HEK293 (cell line): Measurements from ENCODE around the gene SIGMAR1.

ENCODE experiments used
- GLI2 ChIP-seq: fragments of 450-650 bp; formaldehyde crosslinking; IDR thresholded peaks from 2 replicates; pipeline ENCODE4; 2017; ENCODE audit warnings: missing biosample characterization, missing genetic modification characterization, low read depth, borderline replicate concordance
- HOXD13 ChIP-seq: sonication (generic); formaldehyde crosslinking; IDR thresholded peaks from 2 replicates; pipeline ENCODE4 v1.8.0; 2022; ENCODE audit warnings: missing genetic modification reagents, borderline replicate concordance
- KLF16 ChIP-seq: fragments of 450-650 bp; formaldehyde crosslinking; IDR thresholded peaks from 2 replicates; pipeline ENCODE4 v1.5.1; 2017; ENCODE audit warnings: missing biosample characterization, missing genetic modification characterization
- REST ChIP-seq: fragments of 450-650 bp; formaldehyde crosslinking; IDR thresholded peaks from 2 replicates; pipeline ENCODE4 v1.5.1; 2016; ENCODE audit warnings: missing biosample characterization, missing genetic modification characterization
- WT1 ChIP-seq: fragments of 450-650 bp; formaldehyde crosslinking; IDR thresholded peaks from 2 replicates; pipeline ENCODE4 v1.5.1; 2016; ENCODE audit warnings: missing biosample characterization, missing genetic modification characterization
- YY1 ChIP-seq: fragments of 450-650 bp; formaldehyde crosslinking; IDR thresholded peaks from 2 replicates; pipeline ENCODE4 v1.5.1; 2018; ENCODE audit warnings: missing biosample characterization, missing genetic modification characterization
- ZBTB11 ChIP-seq: fragments of 450-650 bp; formaldehyde crosslinking; conservative IDR thresholded peaks from 2 replicates; pipeline ENCODE4 v1.5.1; 2016; ENCODE audit warnings: low read depth, missing biosample characterization, missing genetic modification characterization
- ZBTB48 ChIP-seq: fragments of 450-650 bp; formaldehyde crosslinking; IDR thresholded peaks from 2 replicates; pipeline ENCODE4 v1.5.1; 2016; ENCODE audit warnings: missing biosample characterization, missing genetic modification characterization
- ZBTB7A ChIP-seq: fragments of 450-650 bp; formaldehyde crosslinking; IDR thresholded peaks from 2 replicates; pipeline ENCODE4 v1.5.1; 2016; ENCODE audit warnings: low read depth, missing biosample characterization, missing genetic modification characterization
- ZFP41 ChIP-seq: fragments of 450-650 bp; formaldehyde crosslinking; IDR thresholded peaks from 2 replicates; pipeline ENCODE4 v1.5.1; 2016; ENCODE audit warnings: missing biosample characterization, missing genetic modification characterization, borderline replicate concordance
- ZNF138 ChIP-seq: fragments of 450-650 bp; formaldehyde crosslinking; IDR thresholded peaks from 2 replicates; pipeline ENCODE4 v1.5.1; 2016; ENCODE audit warnings: missing biosample characterization, missing genetic modification characterization, borderline replicate concordance
- ZNF26 ChIP-seq: fragments of 450-650 bp; formaldehyde crosslinking; IDR thresholded peaks from 2 replicates; pipeline ENCODE4 v1.5.1; 2016; ENCODE audit warnings: missing biosample characterization, missing genetic modification characterization
- ZNF274 ChIP-seq, 2 experiments: fragments of 200-500 bp in 1 of 2; fragments of 450-650 bp in 1 of 2; sonication (Bioruptor generic) in 1 of 2; formaldehyde crosslinking in 1 of 2; IDR thresholded peaks; 2 replicates each; pipeline versions ENCODE4 v1.5.1 to v1.6.1; 2014 to 2016; ENCODE audit warnings: borderline replicate concordance in 1 of 2, inconsistent platforms in 1 of 2, low read length in 1 of 2, missing biosample characterization in 1 of 2, missing genetic modification characterization in 1 of 2
- ZNF350 ChIP-seq: fragments of 450-650 bp; formaldehyde crosslinking; IDR thresholded peaks from 2 replicates; pipeline ENCODE4 v1.5.0; 2017; ENCODE audit warnings: missing biosample characterization, mild to moderate bottlenecking, missing genetic modification characterization
- ZNF426 ChIP-seq: fragments of 450-650 bp; formaldehyde crosslinking; IDR thresholded peaks from 2 replicates; pipeline ENCODE4 v1.5.1; 2017; ENCODE audit warnings: missing biosample characterization, missing genetic modification characterization, mild to moderate bottlenecking, inconsistent platforms, moderate library complexity
- ZNF529 ChIP-seq: fragments of 450-650 bp; formaldehyde crosslinking; IDR thresholded peaks from 2 replicates; pipeline ENCODE4 v1.5.1; 2017; ENCODE audit warnings: missing genetic modification characterization, missing biosample characterization; ENCODE audit not compliant: insufficient replicate concordance
- ZNF544 ChIP-seq: fragments of 450-650 bp; formaldehyde crosslinking; IDR thresholded peaks from 2 replicates; pipeline ENCODE4 v1.5.0; 2017; ENCODE audit warnings: missing biosample characterization, missing genetic modification characterization
- ZNF600 ChIP-seq: fragments of 450-650 bp; formaldehyde crosslinking; IDR thresholded peaks from 2 replicates; pipeline ENCODE4 v1.5.1; 2016; ENCODE audit warnings: missing biosample characterization, missing genetic modification characterization
- ZNF624 ChIP-seq: fragments of 450-650 bp; formaldehyde crosslinking; IDR thresholded peaks from 2 replicates; pipeline ENCODE4 v1.5.1; 2017; ENCODE audit warnings: missing biosample characterization, missing genetic modification characterization
- ZNF639 ChIP-seq: fragments of 450-650 bp; formaldehyde crosslinking; IDR thresholded peaks from 2 replicates; pipeline ENCODE4 v1.5.1; 2016; ENCODE audit warnings: missing biosample characterization, missing genetic modification characterization
- ZNF670 ChIP-seq: fragments of 450-650 bp; formaldehyde crosslinking; IDR thresholded peaks from 2 replicates; pipeline ENCODE4 v1.5.1; 2016; ENCODE audit warnings: missing biosample characterization, missing genetic modification characterization, low read depth
- ZNF677 ChIP-seq: fragments of 450-650 bp; IDR thresholded peaks from 2 replicates; pipeline ENCODE4 v1.5.0; 2018; ENCODE audit warnings: missing biosample characterization, mild to moderate bottlenecking, missing genetic modification characterization, moderate library complexity
- ZNF768 ChIP-seq: fragments of 450-650 bp; formaldehyde crosslinking; IDR thresholded peaks from 2 replicates; pipeline ENCODE4 v1.5.1; 2018; ENCODE audit warnings: missing biosample characterization, mild to moderate bottlenecking, missing genetic modification characterization
- ZNF777 ChIP-seq: fragments of 450-650 bp; formaldehyde crosslinking; IDR thresholded peaks from 2 replicates; pipeline ENCODE4 v1.5.1; 2017; ENCODE audit warnings: missing biosample characterization, missing genetic modification characterization, borderline replicate concordance
- ZSCAN4 ChIP-seq: fragments of 450-650 bp; formaldehyde crosslinking; IDR thresholded peaks from 2 replicates; pipeline ENCODE4 v1.5.1; 2017; ENCODE audit warnings: missing biosample characterization, missing genetic modification characterization
- ZSCAN5A ChIP-seq: fragments of 450-650 bp; formaldehyde crosslinking; IDR thresholded peaks from 2 replicates; pipeline ENCODE4 v1.5.1; 2016; ENCODE audit warnings: missing biosample characterization, missing genetic modification characterization

Gene SIGMAR1

GRCh38 chr9:34637356-34638137, at the start of gene SIGMAR1 (continued):
- TF ChIP-seq ZBTB11 (tag by site-specific recombination) (no peak; the same call in 1 of the 2 replicates), HOXD13 (CRISPR knock-in tag) (peak; percentile 77; the same call in 1 of the 2 replicates), ZNF350 (tag by site-specific recombination) (no peak), ZNF677 (no peak; the same call in 1 of the 2 replicates), ZNF544 (tag by site-specific recombination) (no peak), REST (tag by site-specific recombination) (no peak), ZSCAN4 (tag by site-specific recombination) (no peak), ZNF529 (tag by site-specific recombination) (no peak), ZNF274 (IDR thresholded peaks at IDR 0.05; ENCODE audit: low read length) (no peak), ZNF274 (tag by site-specific recombination; IDR thresholded peaks at IDR 0.05; ENCODE audit: borderline replicate concordance) (no peak), ZNF26 (tag by site-specific recombination) (no peak), YY1 (tag by site-specific recombination) (no peak), ZBTB7A (tag by site-specific recombination) (0 out of 2 replicates have a peak, but pooled peaks have one; percentile 61), ZNF138 (tag by site-specific recombination) (no peak), ZSCAN5A (tag by site-specific recombination) (no peak), ZNF600 (peak; percentile 40; the same call in 1 of the 2 replicates), ZNF768 (no peak), ZNF624 (no peak), GLI2 (no peak), ZNF670 (tag by site-specific recombination) (no peak), KLF16 (no peak; the same call in 1 of the 2 replicates), ZFP41 (no peak), ZNF777 (no peak), WT1 (no peak), ZNF639 (tag by site-specific recombination) (no peak), ZBTB48 (tag by site-specific recombination) (no peak), ZNF426 (no peak)
